ENCODE measurements around the gene RNPEP. TPM values are rescaled to one million over a fixed set of nuclear protein-coding genes. Genes with fewer than 3 reads are reported as not detected.

The RNPEP gene
- total RNA-seq, 2 experiments from 2014 or later = 19.9 to 20.8 TPM

DNA sequence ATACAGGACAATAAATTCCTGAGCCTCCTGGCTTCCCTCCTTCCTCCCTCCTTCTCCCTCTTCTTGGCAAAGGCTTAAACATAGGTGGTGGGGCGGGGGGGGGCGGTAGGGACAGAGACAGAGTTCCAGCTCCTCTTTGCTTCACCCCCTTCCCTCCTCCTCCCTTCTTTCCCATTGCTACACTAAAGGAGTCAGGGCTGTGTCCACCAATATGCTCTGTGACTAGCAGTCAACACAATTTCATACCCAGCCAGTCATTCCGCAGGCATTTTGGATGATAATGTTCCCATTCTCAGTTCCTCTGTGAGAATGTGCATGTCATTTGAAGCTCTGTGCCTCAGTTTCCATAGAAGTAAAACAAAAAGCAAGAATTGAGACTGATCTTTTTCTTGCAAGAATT is 37.8 kb upstream of the RNPEP start:
- TF ChIP-seq, protein P1, sequence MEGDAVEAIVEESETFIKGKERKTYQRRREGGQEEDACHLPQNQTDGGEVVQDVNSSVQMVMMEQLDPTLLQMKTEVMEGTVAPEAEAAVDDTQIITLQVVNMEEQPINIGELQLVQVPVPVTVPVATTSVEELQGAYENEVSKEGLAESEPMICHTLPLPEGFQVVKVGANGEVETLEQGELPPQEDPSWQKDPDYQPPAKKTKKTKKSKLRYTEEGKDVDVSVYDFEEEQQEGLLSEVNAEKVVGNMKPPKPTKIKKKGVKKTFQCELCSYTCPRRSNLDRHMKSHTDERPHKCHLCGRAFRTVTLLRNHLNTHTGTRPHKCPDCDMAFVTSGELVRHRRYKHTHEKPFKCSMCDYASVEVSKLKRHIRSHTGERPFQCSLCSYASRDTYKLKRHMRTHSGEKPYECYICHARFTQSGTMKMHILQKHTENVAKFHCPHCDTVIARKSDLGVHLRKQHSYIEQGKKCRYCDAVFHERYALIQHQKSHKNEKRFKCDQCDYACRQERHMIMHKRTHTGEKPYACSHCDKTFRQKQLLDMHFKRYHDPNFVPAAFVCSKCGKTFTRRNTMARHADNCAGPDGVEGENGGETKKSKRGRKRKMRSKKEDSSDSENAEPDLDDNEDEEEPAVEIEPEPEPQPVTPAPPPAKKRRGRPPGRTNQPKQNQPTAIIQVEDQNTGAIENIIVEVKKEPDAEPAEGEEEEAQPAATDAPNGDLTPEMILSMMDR (IDR thresholded peaks at IDR 0.05) = no peak
- H3K27me3 Mint-ChIP-seq = peaks cover 68% of the 10 kb centered on the region
- H3K4me1 ChIP-seq (ENCODE audit: insufficient read depth, low read length) = peaks cover 8% of the 10 kb centered on the region
- intact Hi-C loops (cut with DNase I, micrococcal nuclease) = loop anchor here in 1 of 2 experiments (5.0 kb wide), 1 partner anchor 48 kb away; no protein-coding TSS in a partner anchor
- peaks cover 19% of the 10 kb centered on the region for H3K4me1 Mint-ChIP-seq (ENCODE audit: low read depth)
- H3K4me3 Mint-ChIP-seq = no peak overlapping the region
- CTCF ChIA-PET = no interaction called here
- peaks cover 36 to 43% of the 10 kb centered on the region in 2 experiments for H3K27me3 ChIP-seq (ENCODE audit: control insufficient read depth in 1 of 2, insufficient read depth in 2 of 2, low read length in 2 of 2)
- H3K27ac ChIP-seq (ENCODE audit: low read depth in 1 of 2, low read length in 2 of 2) = no peak overlapping the region
- H3K36me3 Mint-ChIP-seq (ENCODE audit: low read depth) = no peaks in the 10 kb centered on the region
- no peaks in the 10 kb centered on the region for H3K36me3 ChIP-seq (ENCODE audit: insufficient read depth, low read length)
- H3K27ac Mint-ChIP-seq = no peak overlapping the region
- DNase-seq (no peak), ATAC-seq (ENCODE audit: poor library complexity) (no peak)
- POLR2A ChIA-PET = no interaction called here
- no peak overlapping the region for H3K4me3 ChIP-seq (ENCODE audit: low read length)
- H3K9me3 Mint-ChIP-seq = no peaks in the 10 kb centered on the region
- peaks cover 0 to 8% of the 10 kb centered on the region in 2 experiments for H3K9me3 ChIP-seq (ENCODE audit: control insufficient read depth in 1 of 2, insufficient read depth in 1 of 2, low read length in 2 of 2)

DNA sequence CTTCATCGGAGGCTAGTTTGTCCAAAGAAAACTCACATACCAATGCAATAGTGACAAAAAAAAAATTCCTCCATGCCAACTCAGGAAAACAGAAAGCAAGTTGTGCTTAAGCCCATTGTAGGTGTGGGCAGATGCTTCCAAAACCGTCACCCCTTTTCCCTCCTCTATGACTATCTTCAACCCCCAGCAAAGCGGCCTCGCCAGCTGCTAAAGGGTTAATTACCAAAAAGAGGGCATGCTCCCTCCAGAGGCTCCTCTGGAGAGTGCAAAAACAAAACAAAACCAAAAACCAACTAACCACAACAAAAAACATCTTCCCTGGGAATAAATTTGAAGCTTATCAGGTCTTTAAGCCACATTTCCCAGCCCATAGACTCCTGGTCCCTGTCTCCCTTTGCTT is 37.3 kb upstream of the RNPEP start:
- no peak for ATAC-seq (ENCODE audit: poor library complexity)
- H3K4me1 ChIP-seq (ENCODE audit: insufficient read depth, low read length) = peaks cover 8% of the 10 kb centered on the region
- TF ChIP-seq, protein P1 (IDR thresholded peaks at IDR 0.05) = no peak
- H3K27me3 ChIP-seq (ENCODE audit: control insufficient read depth in 1 of 2, insufficient read depth in 2 of 2, low read length in 2 of 2) = peaks cover 36 to 41% of the 10 kb centered on the region in 2 experiments
- H3K36me3 ChIP-seq (ENCODE audit: insufficient read depth, low read length) = no peaks in the 10 kb centered on the region
- Mint-ChIP-seq H3K36me3 (ENCODE audit: low read depth) (no peaks in the 10 kb centered on the region), H3K27me3 (peaks cover 68% of the 10 kb centered on the region), H3K27ac (no peak overlapping the region), H3K9me3 (no peaks in the 10 kb centered on the region), H3K4me3 (no peak overlapping the region), H3K4me1 (ENCODE audit: low read depth) (peaks cover 19% of the 10 kb centered on the region)
- H3K9me3 ChIP-seq (ENCODE audit: control insufficient read depth in 1 of 2, insufficient read depth in 1 of 2, low read length in 2 of 2) = peaks cover 0 to 8% of the 10 kb centered on the region in 2 experiments
- CTCF ChIA-PET = interaction anchor here (1.3 to 1.6 kb wide), 2 partner anchors 10 to 49 kb away, joined by 4 to 5 read pairs; partner anchors contain the start of gene TIMM17A
- intact Hi-C loops (cut with DNase I, micrococcal nuclease) = no loop called here
- no peak overlapping the region for H3K27ac ChIP-seq (ENCODE audit: low read depth in 1 of 2, low read length in 2 of 2)
- DNase-seq = no peak
- POLR2A ChIA-PET = interaction anchor here (0.6 kb wide), 1 partner anchor 10 kb away, joined by 4 read pairs; the partner anchor contains the start of gene TIMM17A
- no peak overlapping the region for H3K4me3 ChIP-seq (ENCODE audit: low read length)

DNA sequence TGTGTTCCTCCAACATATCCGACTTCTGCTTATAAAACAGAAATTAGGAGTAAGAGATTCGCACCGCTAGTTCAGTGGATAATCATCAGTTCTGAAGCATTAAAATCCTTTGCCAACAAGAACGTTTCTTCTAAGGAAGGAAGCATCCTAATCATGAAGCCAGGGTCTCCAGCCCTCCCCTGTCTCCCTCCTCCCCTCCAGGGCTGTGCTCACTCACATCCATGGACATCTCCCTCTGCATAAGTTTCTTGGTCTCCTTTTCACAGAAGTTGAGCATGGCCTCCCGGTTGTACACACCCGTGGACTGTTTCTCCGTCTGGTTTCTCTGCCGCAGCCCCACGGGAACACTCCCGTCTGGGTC is 36.6 kb upstream of the RNPEP start:
- TF ChIP-seq, protein P1 (IDR thresholded peaks at IDR 0.05) = no peak
- Mint-ChIP-seq H3K27me3 (peaks cover 68% of the 10 kb centered on the region), H3K27ac (no peak overlapping the region), H3K36me3 (ENCODE audit: low read depth) (no peaks in the 10 kb centered on the region), H3K4me3 (no peak overlapping the region), H3K4me1 (ENCODE audit: low read depth) (peaks cover 19% of the 10 kb centered on the region), H3K9me3 (no peaks in the 10 kb centered on the region)
- CTCF ChIA-PET = interaction anchor here (1.3 to 1.6 kb wide), 2 partner anchors 9 to 50 kb away, joined by 4 to 5 read pairs; partner anchors contain the start of gene TIMM17A
- ATAC-seq (ENCODE audit: poor library complexity) (no peak), DNase-seq (no peak)
- H3K36me3 ChIP-seq (ENCODE audit: insufficient read depth, low read length) = no peaks in the 10 kb centered on the region
- no peak overlapping the region for H3K27ac ChIP-seq (ENCODE audit: low read depth in 1 of 2, low read length in 2 of 2)
- H3K4me3 ChIP-seq (ENCODE audit: low read length) = no peak overlapping the region
- POLR2A ChIA-PET = interaction anchor here (1.2 kb wide), 1 partner anchor 9 kb away, joined by 3 read pairs; no protein-coding TSS in a partner anchor
- H3K27me3 ChIP-seq (ENCODE audit: control insufficient read depth in 1 of 2, insufficient read depth in 2 of 2, low read length in 2 of 2) = peaks cover 36 to 41% of the 10 kb centered on the region in 2 experiments
- peaks cover 8% of the 10 kb centered on the region for H3K4me1 ChIP-seq (ENCODE audit: insufficient read depth, low read length)
- peaks cover 0 to 8% of the 10 kb centered on the region in 2 experiments for H3K9me3 ChIP-seq (ENCODE audit: control insufficient read depth in 1 of 2, insufficient read depth in 1 of 2, low read length in 2 of 2)
- intact Hi-C loops (cut with DNase I, micrococcal nuclease) = loop anchor here in 1 of 2 experiments (1.0 kb wide), 1 partner anchor 16 kb away; no protein-coding TSS in a partner anchor
